HG02938 (cell line): Measurements from ENCODE around the gene OR5H14.
"Not testable (repeated sequence)": the region's sequence is repeated elsewhere in the genome, so short reads cannot be mapped to it uniquely, and the experiment has no call there.

Source experiments
- ATAC-seq: cut with Tn5 transposase; IDR thresholded peaks from one replicate; pipeline ENCODE4 v1.9.1; 2021; ENCODE audit warnings: mild to moderate bottlenecking, moderate library complexity; ENCODE audit not compliant: unreplicated experiment

Gene OR5H14

DNA sequence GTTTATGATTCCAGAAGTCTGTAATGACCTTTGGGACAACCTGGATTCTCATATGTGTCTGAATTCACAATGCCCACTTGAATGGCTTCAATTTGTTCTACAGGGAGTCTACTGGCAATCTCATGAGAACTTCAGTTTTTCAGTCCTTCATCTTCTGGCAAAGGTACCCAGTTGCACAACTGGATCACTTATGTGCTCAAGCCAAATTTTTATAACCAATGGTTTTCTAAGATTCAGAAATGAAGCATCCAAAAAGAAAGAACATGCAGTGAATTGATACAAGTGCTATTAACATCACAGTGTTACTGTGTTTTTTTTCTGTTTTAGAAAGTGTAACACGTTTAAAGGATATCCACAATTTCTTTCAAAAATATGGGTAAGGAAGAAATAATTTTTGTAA lies at the start of gene OR5H14:
Gene OR5H14 (plus strand): TSS at position 301 of the 400 bp plus-strand sequence. CDS start 1,907 bp downstream, outside the sequence.
- no peak for ATAC-seq

- ATAC-seq = no peak
Observed at GRCh38 chr3:98099848-98100247, 47.4 kb upstream of the OR5H14 start.

DNA sequence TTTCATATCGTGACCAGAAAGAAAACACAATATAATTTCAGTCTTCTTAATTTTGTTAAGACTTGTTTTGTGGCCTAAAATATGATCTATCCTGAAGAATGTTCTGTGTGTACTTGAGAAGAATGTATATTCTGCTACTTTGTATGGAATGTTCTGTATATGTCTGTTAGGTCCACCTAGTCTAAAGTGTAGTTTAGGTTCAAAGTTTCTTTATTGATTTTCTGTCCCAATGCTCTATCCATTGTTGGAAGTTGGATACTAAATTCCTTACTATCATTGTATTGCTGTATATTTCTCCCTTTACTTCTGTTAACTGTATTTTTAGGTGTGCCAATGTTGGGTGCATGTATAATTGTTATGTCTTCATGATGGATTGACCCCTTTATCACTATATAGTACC lies 39.1 kb upstream of the OR5H14 start:
- ATAC-seq = no peak

DNA sequence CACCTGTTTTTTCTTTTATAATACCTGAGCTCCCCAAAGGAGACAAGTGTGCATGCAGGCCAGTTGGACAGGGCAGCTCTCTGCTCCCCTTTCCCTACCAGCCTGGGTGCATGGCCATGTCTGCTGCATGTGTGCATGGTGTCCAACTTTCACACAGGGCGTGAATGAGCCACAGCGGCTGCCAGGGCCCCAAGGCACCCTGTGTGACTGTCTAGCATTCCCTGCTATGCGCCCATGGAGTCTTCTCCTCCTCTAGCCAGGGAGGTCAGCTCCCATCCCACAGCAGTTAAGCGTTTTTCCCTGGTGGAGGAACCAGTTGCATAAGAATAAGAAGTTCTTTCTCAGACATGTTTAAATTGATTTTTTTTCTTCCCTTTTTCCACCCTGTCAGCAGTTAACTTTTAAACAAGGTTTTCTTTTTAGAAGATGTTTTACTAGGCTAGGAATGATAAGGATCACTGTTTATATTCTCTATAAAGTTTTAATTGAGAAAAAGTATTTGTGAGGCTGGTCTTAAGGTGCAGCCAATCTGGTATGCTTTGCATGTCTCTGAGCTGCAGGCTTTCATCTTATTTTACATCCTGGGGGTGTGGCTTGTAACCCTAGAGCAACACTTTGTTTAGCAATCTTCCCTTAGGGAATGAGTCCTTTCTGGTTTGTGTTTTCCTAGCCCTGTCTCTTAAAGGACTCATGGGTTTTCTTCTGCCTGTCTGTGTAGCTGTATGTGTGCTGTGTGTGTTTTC lies 37.3 kb upstream of the OR5H14 start:
- no peak for ATAC-seq

DNA sequence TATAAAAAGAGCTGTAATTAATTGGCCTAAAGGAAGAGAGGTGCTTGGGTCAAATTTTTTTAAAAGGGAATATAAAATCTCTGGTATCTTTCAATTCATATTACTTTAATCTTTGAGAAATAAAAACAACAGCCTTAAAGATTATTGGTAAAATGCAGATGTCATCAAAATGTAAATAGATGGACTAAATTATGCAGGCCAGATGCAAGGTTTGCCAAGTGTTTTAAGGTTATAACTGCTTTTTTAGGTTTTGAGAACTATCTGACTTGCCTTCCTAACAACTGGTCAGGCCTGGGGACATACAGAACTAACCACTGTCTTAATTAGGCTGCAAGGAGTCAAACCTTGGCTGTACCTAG lies 36.8 kb upstream of the OR5H14 start:
- no peak for ATAC-seq

- ATAC-seq = no peak
Observed at GRCh38 chr3:98114264-98114663, 33.0 kb upstream of the OR5H14 start.

DNA sequence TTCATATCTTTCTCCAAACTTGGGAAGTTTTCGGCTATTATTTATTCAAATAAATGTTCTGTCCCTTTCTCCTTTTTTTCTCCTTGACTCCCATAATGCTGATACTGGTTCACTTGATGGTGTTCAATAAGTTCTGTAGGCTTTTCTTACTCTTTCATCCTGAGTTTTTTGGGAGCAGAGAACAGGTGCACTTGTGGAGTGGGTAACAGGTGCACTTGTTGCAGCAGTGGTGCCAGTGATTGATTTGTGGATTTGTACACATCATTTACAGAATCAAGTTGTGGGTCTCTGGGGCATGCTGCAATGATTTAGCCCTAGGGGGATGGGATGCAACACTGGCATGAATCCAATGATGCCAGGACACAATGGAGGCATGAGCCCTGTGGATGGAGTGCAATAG lies 31.6 kb upstream of the OR5H14 start:
- no peak for ATAC-seq

- ATAC-seq = no peak
Observed at GRCh38 chr3:98130421-98130820, 16.9 kb upstream of the OR5H14 start, which contains the start of gene OR5H1. Gene OR5H1, plus strand, starts transcription at chr3:98130721. Its CDS starts 1,977 bp downstream, at chr3:98132698.

GRCh38 chr3:98136631-98137030 lies 10.6 kb upstream of the OR5H14 start:
- ATAC-seq = no peak

DNA sequence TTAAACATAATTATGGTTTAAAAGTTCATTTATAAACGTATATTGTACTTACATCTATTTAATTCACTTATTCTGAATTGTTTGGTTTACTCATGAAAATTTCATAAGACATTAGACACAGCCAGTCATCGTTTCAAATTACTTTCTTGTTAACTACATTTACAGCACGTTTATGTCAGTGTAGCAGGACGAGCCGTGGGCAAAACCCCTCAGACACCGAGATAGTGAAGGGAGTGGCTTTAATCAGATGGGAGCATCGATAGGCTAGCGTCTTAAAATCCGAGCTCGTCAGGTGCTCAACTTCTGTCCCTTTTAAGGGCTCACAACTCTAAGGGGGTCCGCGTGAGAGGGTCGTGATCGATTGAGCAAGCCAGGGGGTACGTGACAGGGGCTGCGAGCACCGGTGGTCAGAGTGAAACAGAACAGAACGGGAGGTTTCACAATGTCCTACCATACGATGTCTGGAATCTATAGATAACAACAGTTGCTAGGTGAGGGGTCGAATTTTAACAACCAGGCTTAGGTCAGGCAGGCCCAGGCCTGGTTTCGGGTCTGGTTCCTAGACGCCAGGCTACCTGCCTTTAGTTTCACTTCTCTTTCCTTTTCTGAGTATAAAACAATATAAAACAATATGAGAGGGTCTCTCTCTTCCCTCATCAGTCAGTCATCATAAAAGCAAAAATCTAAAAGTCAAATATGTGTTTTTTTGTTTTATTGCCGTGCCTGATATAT lies 9.3 kb upstream of the OR5H14 start:
- not testable (repeated sequence) for ATAC-seq

GRCh38 chr3:98140531-98140930 lies 6.7 kb upstream of the OR5H14 start:
- no peak for ATAC-seq

DNA sequence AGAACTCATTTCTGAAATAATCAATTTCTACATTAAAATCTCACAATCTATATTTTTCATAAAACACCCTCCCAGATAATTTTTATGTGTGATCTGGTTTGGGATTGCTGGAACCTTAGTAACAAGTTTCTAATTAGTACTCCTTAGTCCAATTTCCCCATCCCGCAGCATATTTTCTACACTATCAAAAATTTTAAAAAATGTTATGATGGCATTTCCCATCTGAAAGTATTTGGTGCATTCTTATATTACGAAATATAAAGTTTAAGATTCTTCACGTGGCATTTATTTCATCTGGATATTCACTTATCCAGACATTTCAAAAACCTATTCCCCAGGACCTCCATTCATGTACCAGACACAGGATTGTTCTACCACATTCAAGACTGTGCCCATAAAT lies 1.5 kb downstream of the OR5H14 start:
- no peak for ATAC-seq

- not testable (repeated sequence) for ATAC-seq
Observed at GRCh38 chr3:98149456-98149855, 2.2 kb downstream of the OR5H14 start.

DNA sequence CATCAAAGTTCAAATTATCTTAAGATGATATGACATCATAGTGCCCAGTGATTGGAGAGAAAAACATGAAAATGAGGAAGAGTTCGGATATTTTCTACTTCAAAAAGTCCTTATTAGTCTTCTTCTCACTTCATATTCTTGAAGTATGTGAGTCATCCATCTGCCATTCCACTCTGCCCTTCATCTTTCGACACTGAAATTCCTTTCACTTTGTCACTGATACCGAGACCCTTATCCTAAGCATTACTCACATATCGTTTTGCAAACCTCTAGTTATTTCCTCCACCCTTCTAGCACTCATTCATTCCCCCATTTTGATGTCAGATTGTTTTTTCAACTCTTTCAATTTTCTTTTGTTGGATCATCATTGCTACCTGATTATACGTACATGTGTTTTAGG lies 4.0 kb downstream of the OR5H14 start:
- ATAC-seq = no peak

DNA sequence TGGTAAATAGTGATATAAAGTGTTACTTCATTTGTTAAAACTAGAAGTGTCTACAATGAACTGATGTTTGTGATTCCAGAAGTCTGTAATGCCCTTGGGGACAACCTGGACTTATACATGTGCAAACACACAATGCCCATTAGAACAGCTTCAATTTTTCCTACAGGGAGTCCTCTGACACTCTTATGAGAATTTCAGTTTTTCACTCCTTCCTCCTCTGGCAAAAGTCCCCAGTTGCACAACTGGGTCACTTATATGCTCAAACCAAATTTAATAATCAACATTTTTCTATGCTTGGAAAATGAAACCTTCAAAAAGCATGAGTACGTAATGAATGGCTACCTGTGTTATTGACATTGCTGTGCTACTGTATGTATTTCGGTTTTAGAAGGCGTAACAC lies 19.1 kb downstream of the OR5H14 start, which contains the start of gene OR5H15:
Gene OR5H15 (plus strand): TSS at position 301 of the 400 bp plus-strand sequence. CDS start 2,004 bp downstream, outside the sequence.
- no peak for ATAC-seq

DNA sequence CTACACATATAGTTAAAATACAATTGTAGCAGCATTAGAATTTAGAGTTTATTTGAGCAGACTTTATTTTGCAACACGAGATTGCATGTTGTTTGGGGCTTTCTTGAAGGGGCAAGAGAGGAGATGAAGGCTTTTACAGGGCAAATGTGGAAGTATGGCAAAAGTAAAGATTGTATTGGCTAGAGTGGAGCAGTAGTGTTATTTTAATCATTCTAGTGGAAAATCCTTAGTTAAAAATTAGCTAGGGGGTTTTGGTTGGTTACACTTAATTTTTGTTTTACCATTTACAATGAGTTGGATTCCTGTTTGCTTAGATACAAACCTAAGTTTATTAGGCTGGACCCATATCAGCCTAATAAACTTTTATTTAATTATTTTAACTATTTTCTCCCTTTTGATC lies 23.8 kb downstream of the OR5H14 start:
- no peak for ATAC-seq

DNA sequence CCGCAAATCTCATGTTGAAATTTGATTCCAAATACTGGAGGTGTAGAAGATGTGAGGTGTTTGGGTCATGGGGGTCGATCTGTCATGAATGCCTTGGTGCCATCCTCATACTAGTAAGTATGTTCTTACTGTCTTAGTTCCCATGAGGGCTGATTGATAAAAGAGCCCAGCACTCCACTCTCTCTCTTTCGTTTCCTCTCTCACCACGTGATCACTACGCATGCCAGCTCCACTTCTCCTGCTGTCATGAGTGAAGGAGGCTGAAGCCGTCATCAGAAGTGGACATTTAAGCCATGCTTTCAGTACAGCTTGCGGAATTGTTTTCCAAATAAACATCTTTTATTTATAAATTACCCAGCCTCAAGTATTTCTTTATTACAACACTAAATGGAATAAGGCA lies 25.3 kb downstream of the OR5H14 start:
- ATAC-seq = no peak

- no peak for ATAC-seq
Observed at GRCh38 chr3:98180319-98180890, 33.1 kb downstream of the OR5H14 start.

DNA sequence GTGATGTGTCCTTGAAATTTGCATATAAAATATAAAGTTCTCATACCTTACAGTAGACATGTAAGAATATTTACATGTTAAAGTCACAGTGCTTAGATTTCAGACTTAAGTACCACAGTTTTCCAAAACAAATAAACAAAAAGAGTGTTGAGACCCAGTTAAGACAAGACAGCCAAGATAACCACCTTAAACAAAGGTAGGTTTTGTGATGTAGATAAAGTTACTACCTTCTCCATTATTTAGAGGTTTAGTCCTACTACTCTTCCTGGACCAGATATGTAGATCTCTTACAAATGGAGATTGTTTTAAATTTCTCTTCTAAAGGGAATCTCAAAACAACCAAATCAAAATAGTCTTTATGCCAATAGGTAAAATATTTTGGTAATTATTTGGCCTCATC lies 34.9 kb downstream of the OR5H14 start:
- no peak for ATAC-seq

DNA sequence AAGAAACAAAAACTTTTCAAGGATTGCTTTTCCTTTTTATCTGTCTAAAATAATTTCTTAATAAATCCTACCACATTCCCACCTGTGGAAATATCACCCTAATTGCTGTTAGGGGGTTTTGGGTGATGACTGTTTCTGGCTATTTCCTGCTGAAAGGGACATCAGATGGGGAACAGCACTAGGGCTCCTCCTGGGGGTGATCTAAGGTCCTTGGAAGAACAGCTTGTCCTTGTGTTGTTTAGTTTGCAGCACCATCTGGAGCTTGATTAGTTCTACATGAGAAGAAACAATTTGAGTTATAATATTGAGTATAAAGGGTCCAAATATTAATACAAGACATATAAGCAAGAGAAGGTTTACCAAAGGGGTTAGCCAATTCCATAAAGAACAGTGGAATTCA lies 37.9 kb downstream of the OR5H14 start:
- no peak for ATAC-seq

DNA sequence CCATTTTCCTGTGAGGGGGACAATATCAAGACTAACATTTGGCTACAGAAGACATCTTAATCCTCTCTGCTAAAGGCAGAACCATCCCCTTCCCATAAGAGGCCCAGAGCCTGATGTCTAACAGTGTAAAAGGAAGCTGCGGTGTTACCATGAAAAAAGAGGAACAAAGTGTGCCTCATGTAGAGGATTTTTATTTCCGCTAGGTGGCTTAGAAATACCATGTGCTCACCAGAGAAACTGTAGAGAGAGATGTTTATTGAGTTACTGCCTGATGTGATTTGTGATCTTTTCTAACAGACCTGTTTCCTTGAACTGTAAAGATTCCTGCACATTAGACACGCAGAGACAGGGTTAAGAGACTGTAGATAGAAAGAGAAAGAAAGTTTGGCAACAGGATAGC lies 41.3 kb downstream of the OR5H14 start:
- no peak for ATAC-seq

DNA sequence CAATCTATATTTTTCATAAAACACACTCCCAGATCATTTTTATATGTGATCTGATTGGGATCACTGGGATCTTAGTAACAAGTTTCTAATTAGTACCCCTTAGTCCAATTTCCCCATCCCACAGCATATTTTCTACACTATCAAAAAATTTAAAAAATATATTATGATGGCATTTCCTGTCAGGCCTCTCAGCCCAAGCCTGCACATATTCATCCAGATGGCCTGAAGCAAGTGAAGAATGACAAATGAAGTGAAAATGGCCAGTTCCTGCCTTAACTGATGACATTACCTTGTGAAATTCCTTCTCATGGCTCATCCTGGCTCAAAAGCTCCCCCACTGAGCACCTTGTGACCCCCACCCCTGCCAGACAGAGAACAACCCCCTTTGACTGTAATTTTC lies 43.6 kb downstream of the OR5H14 start:
- not testable (repeated sequence) for ATAC-seq
